GM13976 (cell line): ENCODE data around the gene RRH.

ENCODE experiments used
- DNase-seq: peaks from one replicate; pipeline ENCODE4 v3.0.0; 2012; ENCODE audit warnings: low spot score
- in situ Hi-C: fragments of 300-500 bp; cut with MboI; formaldehyde crosslinking; loops from one replicate; pipeline ENCODE4 v1.12.0; 2022; ENCODE audit warnings: low sequenced_read_pairs, mixed read lengths, inconsistent platforms; ENCODE audit not compliant: unreplicated experiment
- TF ChIP-seq, protein P1 (sequence below): IDR thresholded peaks from 2 replicates; pipeline ENCODE4 v1.5.1; 2012; ENCODE audit warnings: borderline replicate concordance, mild to moderate bottlenecking; ENCODE audit not compliant: insufficient read depth; ENCODE audit errors: extremely low read depth, missing control alignments, control extremely low read depth

RRH gene

DNA sequence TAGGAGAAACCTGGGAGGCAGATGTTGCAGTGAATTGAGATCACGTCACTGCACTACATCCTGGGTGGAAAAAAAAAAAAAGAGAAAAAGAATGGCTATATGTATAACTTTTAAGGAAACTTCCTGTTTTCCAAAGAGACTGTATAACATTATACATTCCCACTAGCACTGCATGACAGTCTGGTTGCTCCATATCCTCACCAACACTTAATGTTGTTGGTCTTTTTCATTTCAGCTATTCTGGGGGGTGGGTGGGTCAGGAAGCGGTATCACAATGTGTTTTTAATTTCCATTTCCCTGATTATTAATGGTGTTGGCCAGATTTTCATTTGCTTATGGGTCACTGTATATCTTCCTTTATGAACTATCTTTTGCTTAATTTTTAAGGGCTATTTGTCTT is 33.5 kb downstream of the RRH start:
- in situ Hi-C loops, result no loop called here
- TF ChIP-seq, protein P1, sequence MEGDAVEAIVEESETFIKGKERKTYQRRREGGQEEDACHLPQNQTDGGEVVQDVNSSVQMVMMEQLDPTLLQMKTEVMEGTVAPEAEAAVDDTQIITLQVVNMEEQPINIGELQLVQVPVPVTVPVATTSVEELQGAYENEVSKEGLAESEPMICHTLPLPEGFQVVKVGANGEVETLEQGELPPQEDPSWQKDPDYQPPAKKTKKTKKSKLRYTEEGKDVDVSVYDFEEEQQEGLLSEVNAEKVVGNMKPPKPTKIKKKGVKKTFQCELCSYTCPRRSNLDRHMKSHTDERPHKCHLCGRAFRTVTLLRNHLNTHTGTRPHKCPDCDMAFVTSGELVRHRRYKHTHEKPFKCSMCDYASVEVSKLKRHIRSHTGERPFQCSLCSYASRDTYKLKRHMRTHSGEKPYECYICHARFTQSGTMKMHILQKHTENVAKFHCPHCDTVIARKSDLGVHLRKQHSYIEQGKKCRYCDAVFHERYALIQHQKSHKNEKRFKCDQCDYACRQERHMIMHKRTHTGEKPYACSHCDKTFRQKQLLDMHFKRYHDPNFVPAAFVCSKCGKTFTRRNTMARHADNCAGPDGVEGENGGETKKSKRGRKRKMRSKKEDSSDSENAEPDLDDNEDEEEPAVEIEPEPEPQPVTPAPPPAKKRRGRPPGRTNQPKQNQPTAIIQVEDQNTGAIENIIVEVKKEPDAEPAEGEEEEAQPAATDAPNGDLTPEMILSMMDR, result no peak

DNA sequence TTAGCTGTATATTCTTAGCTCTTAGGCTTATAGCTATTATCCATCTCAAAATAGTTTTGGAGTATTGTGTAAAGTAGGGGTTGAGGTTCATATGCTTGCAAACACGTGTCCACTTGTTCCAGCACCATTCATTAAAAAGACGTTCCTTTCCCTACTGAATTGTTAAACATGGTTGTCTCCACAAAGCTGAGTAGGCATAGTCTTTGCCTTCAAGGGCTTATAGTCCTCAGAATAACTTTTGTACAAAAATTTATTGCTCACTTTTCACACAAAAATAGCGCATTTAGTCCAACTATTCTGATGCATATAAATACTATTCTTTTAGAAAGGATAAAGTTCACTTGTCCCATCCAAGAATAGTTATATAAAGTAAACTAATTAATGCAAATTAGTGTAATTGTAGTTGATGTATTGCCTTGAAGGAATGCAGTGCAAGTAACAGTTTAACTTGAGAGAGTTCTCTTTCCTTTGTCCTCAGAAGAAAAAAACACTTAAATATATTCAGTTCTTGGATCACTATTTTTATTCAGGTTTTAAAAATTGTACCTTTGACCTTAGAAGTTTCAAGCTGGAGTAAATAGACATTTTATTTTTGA is 34.2 kb downstream of the RRH start:
- in situ Hi-C loops, result no loop called here
- TF ChIP-seq, protein P1, result no peak

More for the DNA sequence above, 33.5 kb downstream of the RRH start:
- no peak for DNase-seq

DNA sequence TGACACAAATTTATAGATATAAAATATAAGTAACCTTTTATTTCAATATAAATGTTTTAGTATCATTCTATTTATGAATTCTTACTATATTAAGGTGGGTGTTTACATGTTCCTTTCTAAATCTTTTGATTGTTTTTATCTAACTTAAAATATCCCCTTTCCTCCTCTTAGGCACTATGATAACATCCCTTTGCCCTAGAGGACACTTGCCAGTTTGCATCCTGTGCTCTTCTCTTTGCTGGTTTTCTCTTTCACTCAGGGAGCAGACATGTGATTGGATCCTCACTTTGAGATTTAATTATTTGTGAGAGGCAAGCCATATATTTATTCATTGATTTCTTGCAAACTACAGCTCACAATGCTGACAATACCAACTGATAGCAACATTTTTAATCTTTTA is 36.4 kb downstream of the RRH start:
- no peak for DNase-seq
- in situ Hi-C loops, result no loop called here
- TF ChIP-seq, protein P1, result no peak

More for the DNA sequence above, 34.2 kb downstream of the RRH start:
- no peak for DNase-seq

DNA sequence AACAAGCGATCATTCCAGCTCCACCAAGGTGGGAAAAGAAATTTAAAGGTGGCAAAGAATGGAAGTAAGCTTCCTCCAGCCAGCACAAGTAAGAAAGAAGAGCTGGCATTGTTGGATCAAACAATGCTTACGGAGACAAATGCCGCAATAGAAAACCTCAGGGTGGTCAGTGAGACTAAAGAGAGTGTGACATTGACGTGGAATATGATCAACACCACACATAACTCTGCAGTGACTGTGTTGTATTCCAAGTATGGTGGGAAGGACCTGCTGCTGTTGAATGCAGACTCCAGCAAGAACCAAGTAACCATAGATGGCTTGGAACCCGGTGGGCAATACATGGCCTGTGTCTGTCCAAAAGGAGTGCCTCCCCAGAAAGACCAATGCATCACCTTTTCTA is 42.3 kb downstream of the RRH start:
- in situ Hi-C loops, result no loop called here
- TF ChIP-seq, protein P1, result no peak
- no peak for DNase-seq

GRCh38 chr4:109872065-109872464 is 44.3 kb downstream of the RRH start:
- in situ Hi-C loops, result no loop called here
- TF ChIP-seq, protein P1, result no peak
- no peak for DNase-seq

GRCh38 chr4:109872950-109873656 is 45.3 kb downstream of the RRH start:
- in situ Hi-C loops, result no loop called here

More at GRCh38 chr4:109872950-109873656, 45.3 kb downstream of the RRH start:
- TF ChIP-seq, protein P1, result no peak
- DNase-seq, result no peak
